Stimulated activated CD4-positive, alpha-beta T cell treated with anti-CD3 and anti-CD28 coated beads, Interleukin-4, amount 100 ng/mL, for 1 hour (primary cell): ENCODE results near the gene CLRN2.

Experiments used
- DNase-seq: peaks from one replicate; pipeline ENCODE4 v3.0.0-alpha.2; 2020

Gene CLRN2

GRCh38 chr4:17514865-17515264, at the start of gene CLRN2:
TSS of gene CLRN2 (plus strand) at chr4:17515165. CDS start at chr4:17515267, 102 bp downstream.
- DNase-seq = no peak

DNA sequence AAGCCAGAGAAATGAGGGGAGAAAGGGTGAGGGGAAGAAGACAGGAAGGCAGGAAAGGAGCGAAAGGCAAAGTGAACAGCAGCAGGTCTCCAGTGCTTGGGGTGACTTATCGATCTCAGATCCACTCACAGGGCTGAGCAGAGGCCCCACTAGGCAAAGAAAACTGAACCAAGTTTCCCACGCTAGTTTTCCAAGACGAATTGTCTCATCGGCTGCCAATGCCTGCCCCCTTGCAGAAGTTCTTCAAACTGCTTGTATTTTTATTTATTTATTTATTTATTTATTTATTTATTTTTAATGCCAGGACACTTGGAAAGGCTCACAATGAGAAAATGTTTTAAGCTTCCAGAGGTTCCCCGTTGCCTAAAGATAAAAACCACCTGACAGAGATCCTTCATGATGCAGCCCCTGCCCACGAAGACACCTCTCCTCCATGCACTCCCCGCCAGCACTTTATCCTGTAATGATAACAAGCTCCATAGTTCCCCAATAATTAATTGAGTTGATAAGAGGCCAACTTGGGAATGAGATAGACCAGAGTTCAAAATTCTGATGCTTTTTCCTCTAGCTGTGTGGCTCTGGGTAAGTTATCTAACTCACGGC, 46.2 kb upstream of the CLRN2 start:
- DNase-seq = no peak

GRCh38 chr4:17469931-17470674, 44.9 kb upstream of the CLRN2 start:
- no peak for DNase-seq

- no peak for DNase-seq
Observed at GRCh38 chr4:17475481-17475880, 39.5 kb upstream of the CLRN2 start.

DNA sequence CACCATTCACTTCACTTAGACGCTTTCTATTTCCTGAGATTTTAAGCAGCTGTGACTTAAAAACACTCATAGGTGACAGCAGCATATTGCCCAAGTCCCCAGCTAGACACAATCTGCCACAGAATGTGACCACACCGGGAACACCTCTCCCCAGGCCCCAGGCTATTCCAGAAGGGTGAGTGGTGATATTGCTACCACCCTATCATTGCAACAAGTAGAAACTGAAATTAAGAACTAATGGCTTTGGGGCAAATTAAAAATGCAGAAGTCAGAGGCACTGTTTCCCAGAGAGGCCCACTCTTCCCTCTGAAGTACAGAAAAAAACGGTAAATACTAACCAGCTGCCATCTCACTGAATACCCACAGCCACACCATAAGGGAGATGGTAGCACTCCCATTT, 38.1 kb upstream of the CLRN2 start:
- DNase-seq = no peak

DNA sequence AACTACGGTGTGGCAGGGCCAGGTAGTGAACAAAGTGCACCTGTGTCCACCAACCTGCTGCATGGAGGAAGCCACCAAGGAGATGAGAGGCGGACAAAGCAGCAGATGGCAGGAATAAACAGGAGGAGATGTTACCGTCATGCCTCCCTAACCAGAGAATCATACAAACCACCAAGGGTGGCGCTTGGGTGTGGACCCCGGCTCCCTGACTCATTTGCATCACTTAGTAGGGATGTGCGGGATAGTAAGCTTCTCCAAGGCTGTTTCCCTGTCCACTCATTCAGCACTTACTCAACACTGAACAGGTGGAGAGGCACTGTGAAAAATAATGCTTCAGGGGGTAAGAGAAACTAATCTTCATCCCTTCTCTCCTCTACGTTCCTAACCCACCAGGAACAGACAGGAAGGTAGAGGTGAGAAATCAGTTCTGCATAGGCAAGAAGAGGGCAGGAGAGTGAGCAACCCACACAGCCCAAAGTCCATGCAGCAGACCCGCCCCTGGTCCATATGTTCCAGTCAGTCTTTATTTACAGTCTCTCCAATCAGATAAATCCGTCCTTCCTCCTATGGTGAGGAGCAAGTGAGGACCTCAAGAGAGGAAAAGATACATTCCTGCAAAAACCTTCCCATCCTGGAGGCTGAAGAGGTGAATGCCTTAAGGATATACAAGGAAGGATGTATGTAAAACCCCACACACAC, 37.0 kb upstream of the CLRN2 start:
- no peak for DNase-seq

GRCh38 chr4:17480210-17480927, 34.6 kb upstream of the CLRN2 start:
- DNase-seq = no peak

- DNase-seq = no peak
Observed at GRCh38 chr4:17480955-17481354, 34.0 kb upstream of the CLRN2 start.

GRCh38 chr4:17482716-17483115, 32.2 kb upstream of the CLRN2 start:
- no peak for DNase-seq

DNA sequence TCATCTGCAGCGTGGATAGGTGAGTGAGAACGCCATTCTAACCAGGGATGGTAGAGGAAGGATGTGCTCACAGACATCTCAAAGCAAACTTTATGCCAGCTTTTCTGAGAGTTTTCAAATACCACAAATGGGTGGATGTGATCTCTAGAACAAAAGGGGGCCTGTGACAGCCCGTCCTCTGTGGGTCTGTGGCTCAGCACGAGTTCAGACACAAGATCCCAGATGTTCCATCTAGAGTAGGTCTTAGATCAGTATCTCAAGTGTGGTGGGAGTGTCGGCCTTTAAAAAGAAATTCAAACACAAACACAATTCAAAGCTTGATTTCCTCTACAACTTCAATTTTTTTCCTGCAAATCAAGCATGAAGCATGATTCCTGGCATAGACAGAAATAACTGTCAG, 25.8 kb upstream of the CLRN2 start:
- no peak for DNase-seq

DNA sequence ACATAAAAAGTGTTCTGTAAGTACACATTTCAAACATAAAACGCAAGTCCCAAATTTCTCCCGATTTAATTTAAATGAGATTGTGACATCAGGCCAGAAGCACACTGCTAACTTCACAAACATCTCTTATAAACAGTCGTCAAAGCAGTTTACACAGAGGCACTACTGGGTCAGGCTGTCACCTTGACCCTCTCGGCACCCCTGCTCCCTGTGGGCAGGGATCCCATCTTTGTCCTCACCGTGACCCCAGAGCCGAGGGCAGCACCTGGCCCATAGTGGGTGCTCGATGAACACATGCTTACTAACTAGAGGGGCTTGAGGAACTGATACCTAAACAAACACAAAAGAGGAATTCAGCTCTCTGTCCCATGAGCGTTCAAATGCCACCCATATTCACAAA, 25.2 kb upstream of the CLRN2 start:
- no peak for DNase-seq

DNA sequence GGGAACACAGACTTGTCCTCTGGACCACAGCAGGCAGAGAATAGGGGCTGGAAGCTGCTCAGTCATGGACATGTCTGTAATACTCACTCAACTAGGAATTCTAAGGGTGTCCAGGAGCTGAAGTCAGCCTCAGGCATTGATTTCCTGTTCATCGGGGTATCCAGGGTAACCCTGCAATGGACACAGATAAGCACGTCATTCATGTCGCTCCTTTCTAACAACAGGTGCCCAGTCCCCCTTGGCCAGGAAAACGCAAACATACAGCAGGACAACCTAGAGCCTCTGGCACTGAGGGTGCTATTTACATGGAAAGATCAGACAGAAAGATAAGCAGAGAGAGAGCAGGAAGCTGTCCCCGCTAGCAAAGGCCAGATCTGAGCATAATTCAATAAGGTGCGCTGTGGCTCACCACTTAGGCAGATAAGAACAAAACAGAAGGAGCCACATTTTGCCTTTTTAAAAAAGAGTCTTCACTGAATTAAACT, 24.3 kb upstream of the CLRN2 start:
- no peak for DNase-seq

GRCh38 chr4:17491196-17491595, 23.8 kb upstream of the CLRN2 start:
- DNase-seq = no peak

DNA sequence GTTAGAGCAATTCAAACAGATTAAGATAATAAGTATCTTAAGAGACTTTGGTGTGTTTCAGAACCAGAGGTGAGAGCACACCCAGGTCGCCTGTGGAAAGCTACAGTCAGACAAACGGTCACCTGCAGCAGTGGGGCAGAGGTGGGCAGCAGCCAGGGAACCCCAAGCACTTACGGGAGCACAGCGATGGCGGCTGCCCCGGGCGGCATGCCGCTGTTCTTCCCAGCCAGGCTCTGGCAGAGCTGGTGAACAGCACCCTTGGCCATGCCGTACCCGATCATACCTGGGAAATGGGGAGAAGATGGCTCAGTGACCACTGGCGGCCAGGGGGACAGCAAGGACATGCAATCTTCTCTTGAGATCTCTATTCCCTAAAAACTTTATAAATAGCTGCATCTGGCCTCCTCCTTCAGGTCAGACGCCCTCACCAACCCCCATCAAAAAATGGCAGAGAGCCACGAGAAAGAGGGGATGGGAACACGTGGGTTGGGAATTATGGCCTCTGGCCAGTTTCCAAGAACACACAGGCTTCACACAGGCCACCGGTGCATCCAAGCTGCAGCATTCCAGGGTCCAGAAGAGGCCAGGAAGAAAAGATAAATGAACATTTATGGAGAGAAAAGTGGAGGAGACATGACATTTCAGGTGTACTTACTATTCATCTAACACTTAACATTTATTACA, 22.8 kb upstream of the CLRN2 start:
- DNase-seq = no peak

DNA sequence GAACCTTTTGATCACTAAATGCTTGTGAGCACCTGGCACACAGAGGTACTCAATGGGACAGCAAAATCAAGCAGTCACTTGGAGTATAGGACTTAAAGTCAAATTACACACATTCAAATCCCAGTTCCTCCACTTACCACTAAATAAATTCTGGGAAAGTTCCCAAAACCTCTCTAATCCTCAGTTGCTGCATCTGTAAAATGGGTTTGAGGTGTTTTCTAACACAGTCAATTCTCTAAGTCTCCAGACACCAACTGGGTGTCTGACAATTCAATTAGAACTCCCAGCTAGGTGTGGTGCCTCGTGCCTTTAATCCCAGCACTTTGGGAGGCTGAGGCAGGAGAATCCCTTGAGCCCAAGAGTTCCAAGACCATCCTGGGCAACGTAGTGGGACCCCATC, 22.1 kb upstream of the CLRN2 start:
- DNase-seq = no peak

GRCh38 chr4:17493619-17494018, 21.3 kb upstream of the CLRN2 start:
- DNase-seq = no peak

DNA sequence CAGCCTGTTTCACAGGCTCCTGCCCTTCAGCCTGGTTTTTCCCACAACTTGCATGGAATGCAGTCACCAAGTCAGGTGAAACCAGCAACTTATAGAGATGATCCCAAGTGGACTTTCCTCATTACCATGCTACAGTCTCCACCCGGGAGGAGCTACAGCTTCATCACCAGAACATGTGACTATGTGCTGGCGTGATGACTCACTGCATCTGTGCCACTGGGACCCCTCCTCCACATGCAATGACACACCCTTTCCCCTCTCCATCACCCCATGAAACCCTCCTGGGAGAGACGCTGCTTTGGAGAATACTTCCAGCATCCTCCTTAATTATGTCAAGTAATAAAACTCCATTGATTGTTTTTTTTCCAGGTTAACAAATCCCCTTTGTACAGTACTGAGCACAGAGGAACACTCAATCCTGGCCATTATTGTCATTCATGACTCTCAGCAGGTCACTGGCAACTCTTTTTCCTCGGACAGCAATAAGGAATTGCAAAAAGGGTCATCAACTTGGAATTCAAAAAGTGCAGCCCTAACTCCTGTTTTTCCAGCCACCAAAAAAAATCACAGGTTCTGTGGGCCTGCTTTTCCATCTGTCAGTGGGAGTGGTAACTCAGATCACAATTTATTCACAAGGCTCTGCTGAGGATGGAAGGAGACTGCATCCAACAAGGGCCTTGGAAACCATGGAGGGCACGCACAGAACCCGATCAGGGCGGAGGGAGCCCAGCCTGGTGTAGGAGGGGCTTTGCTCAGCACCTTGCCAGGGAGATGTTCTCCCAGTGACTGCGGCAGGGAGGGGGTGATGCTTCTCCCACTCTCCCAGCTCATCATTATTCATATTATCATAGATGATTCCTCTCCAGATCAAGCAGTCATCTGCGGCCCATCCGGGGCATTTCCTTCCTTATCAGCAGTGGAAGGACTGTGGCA, 20.4 kb upstream of the CLRN2 start:
- peak; percentile 11 for DNase-seq

GRCh38 chr4:17497890-17498523, 17.0 kb upstream of the CLRN2 start:
- no peak for DNase-seq

DNA sequence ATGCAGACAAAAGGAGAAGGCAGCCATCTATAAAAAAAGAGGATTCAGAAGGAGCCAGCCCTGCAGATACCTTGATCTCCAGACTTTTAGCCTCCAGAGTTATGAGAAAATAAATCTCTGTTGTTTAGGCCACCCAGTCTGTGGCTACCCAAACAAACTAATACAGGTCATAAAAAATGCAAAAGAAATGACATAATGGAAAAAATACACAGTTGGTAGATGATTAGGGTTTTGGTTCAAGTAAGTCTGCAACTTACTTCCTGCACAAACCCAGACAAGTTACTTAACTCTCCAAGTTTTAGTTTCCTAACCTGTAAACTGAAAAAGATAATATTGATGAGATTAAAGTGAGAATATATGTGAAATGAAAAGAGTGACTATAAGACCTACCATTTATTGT, 14.4 kb upstream of the CLRN2 start:
- DNase-seq = no peak

GRCh38 chr4:17502756-17503155, 12.2 kb upstream of the CLRN2 start:
- no peak for DNase-seq

GRCh38 chr4:17504081-17504480, 10.9 kb upstream of the CLRN2 start:
- no peak for DNase-seq
